GM23338 (cell line): ENCODE measurements around the gene FARS2. TPM values are rescaled to one million over a fixed set of nuclear protein-coding genes. Genes with fewer than 3 reads are reported as not detected.

Experiments used
- ATAC-seq: fragments of 200-7000 bp; cut with Tn5 transposase; 3 replicates; pipeline ENCODE4 v1.9.1; 2020
- DNase-seq: peaks from one replicate; pipeline ENCODE4 v3.0.0-alpha.2; 2015; ENCODE audit warnings: low spot score
- H2AFZ ChIP-seq: fragments of 200-600 bp; sonication (generic); 2 replicates; pipeline ENCODE4 v1.8.0; 2016; ENCODE audit warnings: antibody characterized with exemption, mild to moderate bottlenecking, moderate library complexity
- H3F3A ChIP-seq: fragments of 200-600 bp; sonication (generic); replicated peaks from 2 replicates; pipeline ENCODE4 v1.8.0; 2017; ENCODE audit warnings: antibody characterized with exemption, mixed run types, low read depth
- H3K27ac ChIP-seq: fragments of 200-600 bp; sonication (generic); 2 replicates; pipeline ENCODE4 v1.6.1; 2016; ENCODE audit warnings: low read depth
- H3K27me3 ChIP-seq: fragments of 200-600 bp; sonication (generic); 2 replicates; pipeline ENCODE4 v1.8.0; 2016; ENCODE audit warnings: mild to moderate bottlenecking, mixed run types, moderate library complexity; ENCODE audit not compliant: insufficient read depth
- H3K36me3 ChIP-seq: fragments of 200-600 bp; sonication (generic); 2 replicates; pipeline ENCODE4 v1.8.0; 2016; ENCODE audit warnings: mild to moderate bottlenecking; ENCODE audit not compliant: insufficient read depth
- H3K4me1 ChIP-seq: fragments of 200-600 bp; sonication (generic); 2 replicates; pipeline ENCODE4 v1.8.0; 2016; ENCODE audit warnings: mild to moderate bottlenecking, moderate library complexity; ENCODE audit not compliant: insufficient read depth
- H3K4me2 ChIP-seq: fragments of 200-600 bp; sonication (generic); 2 replicates; pipeline ENCODE4 v1.7.1; 2017; ENCODE audit warnings: mixed run types
- H3K4me3 ChIP-seq: fragments of 200-600 bp; sonication (generic); 2 replicates; pipeline ENCODE4 v1.6.1; 2016; ENCODE audit warnings: mixed run types
- H3K79me2 ChIP-seq: fragments of 200-600 bp; sonication (generic); replicated peaks from 2 replicates; pipeline ENCODE4 v1.8.0; 2017; ENCODE audit warnings: mild to moderate bottlenecking; ENCODE audit not compliant: insufficient read depth
- H3K9me2 ChIP-seq: fragments of 200-600 bp; sonication (generic); 2 replicates; pipeline ENCODE4 v1.8.0; 2017; ENCODE audit not compliant: insufficient read depth
- H4K20me1 ChIP-seq: fragments of 200-600 bp; sonication (generic); replicated peaks from 2 replicates; pipeline ENCODE4 v1.8.0; 2017; ENCODE audit warnings: mild to moderate bottlenecking; ENCODE audit not compliant: insufficient read depth
- H3K27ac Mint-ChIP-seq: 2 replicates; pipeline ENCODE4 v1.8.0; 2020; ENCODE audit warnings: inconsistent platforms, mild to moderate bottlenecking, moderate library complexity, mixed read lengths
- H3K27me3 Mint-ChIP-seq: 3 replicates; pipeline ENCODE4 v1.8.0; 2022; ENCODE audit warnings: low read depth, mild to moderate bottlenecking, moderate library complexity, mixed read lengths, inconsistent platforms; ENCODE audit not compliant: insufficient read depth, poor library complexity
- H3K36me3 Mint-ChIP-seq: 3 replicates; pipeline ENCODE4 v1.8.0; 2021; ENCODE audit warnings: low read depth, mild to moderate bottlenecking, inconsistent platforms, moderate library complexity, mixed read lengths
- H3K4me1 Mint-ChIP-seq: 3 replicates; pipeline ENCODE4 v1.8.0; 2020; ENCODE audit warnings: mild to moderate bottlenecking, inconsistent platforms, mixed read lengths
- H3K4me3 Mint-ChIP-seq: 3 replicates; pipeline ENCODE4 v1.8.0; 2021; ENCODE audit warnings: moderate library complexity, mild to moderate bottlenecking, inconsistent platforms, mixed read lengths
- H3K9me3 Mint-ChIP-seq: 3 replicates; pipeline ENCODE4 v1.8.0; 2020; ENCODE audit warnings: moderate library complexity, mild to moderate bottlenecking, inconsistent platforms, mixed read lengths
- ETS1 ChIP-seq: IDR thresholded peaks from 2 replicates; pipeline ENCODE4 v1.6.1; 2016; ENCODE audit warnings: antibody characterized with exemption
- EZH2 ChIP-seq: fragments of 200-600 bp; sonication (generic); IDR thresholded peaks from one replicate; pipeline ENCODE4 v1.8.0; 2017; ENCODE audit warnings: antibody characterized with exemption, mild to moderate bottlenecking, low read depth; ENCODE audit not compliant: unreplicated experiment
- EZH2phosphoT487 ChIP-seq: fragments of 200-600 bp; sonication (generic); IDR thresholded peaks from one replicate; pipeline ENCODE4 v1.8.1; 2018; ENCODE audit warnings: antibody characterized with exemption; ENCODE audit not compliant: unreplicated experiment
- JUNB ChIP-seq: IDR thresholded peaks from one replicate; pipeline ENCODE4 v1.6.1; 2016; ENCODE audit warnings: antibody characterized with exemption; ENCODE audit not compliant: unreplicated experiment
- NANOG ChIP-seq: IDR thresholded peaks from 2 replicates; pipeline ENCODE4 v1.6.1; 2016; ENCODE audit warnings: antibody characterized with exemption, borderline replicate concordance
- POLR2AphosphoS5 ChIP-seq: IDR thresholded peaks from 2 replicates; pipeline ENCODE4 v1.6.1; 2016; ENCODE audit warnings: antibody characterized with exemption, low read depth
- STAT1 ChIP-seq: IDR thresholded peaks from one replicate; pipeline ENCODE4 v1.6.1; 2016; ENCODE audit warnings: antibody characterized with exemption; ENCODE audit not compliant: unreplicated experiment
- ZNF114 ChIP-seq: fragments of 250-450 bp; sonication (Bioruptor Pico); IDR thresholded peaks from 2 replicates; pipeline ENCODE4 v1.5.0; 2020; ENCODE audit warnings: mild to moderate bottlenecking, moderate library complexity
- ZNF331 ChIP-seq: fragments of 250-450 bp; sonication (Bioruptor Pico); IDR thresholded peaks from 2 replicates; pipeline ENCODE4 v1.5.0; 2020; ENCODE audit warnings: low read depth, mild to moderate bottlenecking, moderate library complexity
- polyA plus RNA-seq: library from polyadenylated mRNA; unstranded; fragments of >200 nt; fragmentation: Nextera tagmentation; extraction: Ambion mirVana; gene quantifications from 2 replicates; pipeline ENCODE4 v1.2.1, GENCODE V29; 2016
- total RNA-seq: library from RNA; depleted of rRNA; stranded (reverse); fragments of >200 nt; shearing (Covaris generic); gene quantifications from 2 replicates; pipeline ENCODE4 v1.2.3, GENCODE V29; 2014
- TF ChIP-seq, protein P1 (sequence below): IDR thresholded peaks from one replicate; pipeline ENCODE4 v1.6.1; 2018; ENCODE audit warnings: antibody characterized with exemption; ENCODE audit not compliant: unreplicated experiment
- TF ChIP-seq, protein P2 (sequence below), 2 experiments: fragments of 200-600 bp in 1 of 2; sonication (generic) in 1 of 2; conservative IDR thresholded peaks; 2 replicates each; pipeline versions ENCODE4 v1.5.1 to v1.6.1; 2016 to 2017; ENCODE audit warnings: antibody characterized with exemption in 2 of 2, low read depth in 2 of 2, mild to moderate bottlenecking in 2 of 2, moderate library complexity in 1 of 2

Gene FARS2
- total and polyA plus RNA-seq, 2 experiments from 2014 or later = 7.6 to 19.0 TPM

- TF ChIP-seq, protein P1, sequence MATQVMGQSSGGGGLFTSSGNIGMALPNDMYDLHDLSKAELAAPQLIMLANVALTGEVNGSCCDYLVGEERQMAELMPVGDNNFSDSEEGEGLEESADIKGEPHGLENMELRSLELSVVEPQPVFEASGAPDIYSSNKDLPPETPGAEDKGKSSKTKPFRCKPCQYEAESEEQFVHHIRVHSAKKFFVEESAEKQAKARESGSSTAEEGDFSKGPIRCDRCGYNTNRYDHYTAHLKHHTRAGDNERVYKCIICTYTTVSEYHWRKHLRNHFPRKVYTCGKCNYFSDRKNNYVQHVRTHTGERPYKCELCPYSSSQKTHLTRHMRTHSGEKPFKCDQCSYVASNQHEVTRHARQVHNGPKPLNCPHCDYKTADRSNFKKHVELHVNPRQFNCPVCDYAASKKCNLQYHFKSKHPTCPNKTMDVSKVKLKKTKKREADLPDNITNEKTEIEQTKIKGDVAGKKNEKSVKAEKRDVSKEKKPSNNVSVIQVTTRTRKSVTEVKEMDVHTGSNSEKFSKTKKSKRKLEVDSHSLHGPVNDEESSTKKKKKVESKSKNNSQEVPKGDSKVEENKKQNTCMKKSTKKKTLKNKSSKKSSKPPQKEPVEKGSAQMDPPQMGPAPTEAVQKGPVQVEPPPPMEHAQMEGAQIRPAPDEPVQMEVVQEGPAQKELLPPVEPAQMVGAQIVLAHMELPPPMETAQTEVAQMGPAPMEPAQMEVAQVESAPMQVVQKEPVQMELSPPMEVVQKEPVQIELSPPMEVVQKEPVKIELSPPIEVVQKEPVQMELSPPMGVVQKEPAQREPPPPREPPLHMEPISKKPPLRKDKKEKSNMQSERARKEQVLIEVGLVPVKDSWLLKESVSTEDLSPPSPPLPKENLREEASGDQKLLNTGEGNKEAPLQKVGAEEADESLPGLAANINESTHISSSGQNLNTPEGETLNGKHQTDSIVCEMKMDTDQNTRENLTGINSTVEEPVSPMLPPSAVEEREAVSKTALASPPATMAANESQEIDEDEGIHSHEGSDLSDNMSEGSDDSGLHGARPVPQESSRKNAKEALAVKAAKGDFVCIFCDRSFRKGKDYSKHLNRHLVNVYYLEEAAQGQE = no peak
- TF ChIP-seq EZH2phosphoT487 (no peak), NANOG (no peak)
Measured at GRCh38 chr6:5433324-5433723, 172.0 kb downstream of the FARS2 start (continued).

GRCh38 chr6:5435449-5435848, 174.1 kb downstream of the FARS2 start:
- no peak for DNase-seq
- Mint-ChIP-seq H3K4me1 (peaks cover 41% of the 10 kb centered on the region), H3K4me3 (no peak overlapping the region), H3K36me3 (no peaks in the 10 kb centered on the region), H3K27me3 (no peaks in the 10 kb centered on the region), H3K27ac (no peak overlapping the region), H3K9me3 (no peaks in the 10 kb centered on the region)
- H3K27ac ChIP-seq = no peak overlapping the region
- no peak overlapping the region for H3K4me3 ChIP-seq
- no peaks in the 10 kb centered on the region for H3K27me3 ChIP-seq
- no peaks in the 10 kb centered on the region for H3K79me2 ChIP-seq
- H3K9me2 ChIP-seq = no peaks in the 10 kb centered on the region
- TF ChIP-seq ETS1 (no peak), JUNB (no peak), ZNF331 (CRISPR knock-in tag) (no peak), STAT1 (no peak), ZNF114 (CRISPR knock-in tag) (no peak), POLR2AphosphoS5 (no peak), NANOG (no peak), EZH2 (no peak)
- TF ChIP-seq, protein P2, sequence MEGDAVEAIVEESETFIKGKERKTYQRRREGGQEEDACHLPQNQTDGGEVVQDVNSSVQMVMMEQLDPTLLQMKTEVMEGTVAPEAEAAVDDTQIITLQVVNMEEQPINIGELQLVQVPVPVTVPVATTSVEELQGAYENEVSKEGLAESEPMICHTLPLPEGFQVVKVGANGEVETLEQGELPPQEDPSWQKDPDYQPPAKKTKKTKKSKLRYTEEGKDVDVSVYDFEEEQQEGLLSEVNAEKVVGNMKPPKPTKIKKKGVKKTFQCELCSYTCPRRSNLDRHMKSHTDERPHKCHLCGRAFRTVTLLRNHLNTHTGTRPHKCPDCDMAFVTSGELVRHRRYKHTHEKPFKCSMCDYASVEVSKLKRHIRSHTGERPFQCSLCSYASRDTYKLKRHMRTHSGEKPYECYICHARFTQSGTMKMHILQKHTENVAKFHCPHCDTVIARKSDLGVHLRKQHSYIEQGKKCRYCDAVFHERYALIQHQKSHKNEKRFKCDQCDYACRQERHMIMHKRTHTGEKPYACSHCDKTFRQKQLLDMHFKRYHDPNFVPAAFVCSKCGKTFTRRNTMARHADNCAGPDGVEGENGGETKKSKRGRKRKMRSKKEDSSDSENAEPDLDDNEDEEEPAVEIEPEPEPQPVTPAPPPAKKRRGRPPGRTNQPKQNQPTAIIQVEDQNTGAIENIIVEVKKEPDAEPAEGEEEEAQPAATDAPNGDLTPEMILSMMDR (conservative IDR thresholded peaks at IDR 0.05; ENCODE audit: low read depth in 2 of 2) = no peak
- ATAC-seq = no peak
- no peaks in the 10 kb centered on the region for H4K20me1 ChIP-seq
- no peak overlapping the region for H2AFZ ChIP-seq
- peaks cover 30% of the 10 kb centered on the region for H3K4me1 ChIP-seq
- no peak overlapping the region for H3K4me2 ChIP-seq
- H3K36me3 ChIP-seq = no peaks in the 10 kb centered on the region
- H3F3A ChIP-seq = no peaks in the 10 kb centered on the region
